GM12878 (cell line): Measurements from ENCODE around the gene KREMEN2.

Source experiments
- CTCF ChIP-seq, 3 experiments: IDR thresholded peaks in 2 of 3; conservative IDR thresholded peaks in 1 of 3; 2 replicates each; pipeline ENCODE4 v1.5.1; 2011; ENCODE audit warnings: low read depth in 3 of 3, low read length in 3 of 3, mild to moderate bottlenecking in 3 of 3, control low read depth in 2 of 3, moderate library complexity in 2 of 3, inconsistent platforms in 1 of 3, mixed read lengths in 1 of 3; ENCODE audit not compliant: control insufficient read depth in 2 of 3, insufficient read depth in 1 of 3; ENCODE audit errors: extremely low read depth in 1 of 3
- EP300 ChIP-seq, 2 experiments: fragments of 150-350 bp in 1 of 2; IDR thresholded peaks; 2 replicates each; pipeline ENCODE4 v1.6.1; 2011 to 2012; ENCODE audit warnings: low read depth in 2 of 2, low read length in 2 of 2, borderline replicate concordance in 1 of 2, improper control_type of control experiment in 1 of 2, inconsistent platforms in 1 of 2; ENCODE audit not compliant: control insufficient read depth in 1 of 2

GRCh38 chr16:2956579-2956956 lies 7.5 kb upstream of the KREMEN2 start:
- no peak for TF ChIP-seq EP300 (IDR thresholded peaks at IDR 0.05; ENCODE audit: borderline replicate concordance in 1 of 2, control insufficient read depth in 1 of 2, low read depth in 2 of 2, low read length in 2 of 2)
- no peak for TF ChIP-seq CTCF (IDR thresholded peaks at IDR 0.05 in 2 of 3, conservative IDR thresholded peaks at IDR 0.05 in 1 of 3; ENCODE audit: control insufficient read depth in 2 of 3, extremely low read depth in 1 of 3, insufficient read depth in 1 of 3, low read depth in 3 of 3, low read length in 3 of 3)
